Cerebellar nuclear complex (tissue), 1 donor: ENCODE data around the gene SLIT2.

Experiments
- DNase-seq, 2 experiments: peaks; one replicate each; lab custom pipeline; 2025; lab: John Stamatoyannopoulos, UW

The SLIT2 gene

GRCh38 chr4:20251796-20252655, at the start of gene SLIT2:
Gene SLIT2, plus strand, starts transcription at chr4:20251905. Its CDS starts 1,911 bp downstream, at chr4:20253816.
- no peak for DNase-seq

GRCh38 chr4:20203508-20203907, 48.2 kb upstream of the SLIT2 start:
- no peak for DNase-seq

GRCh38 chr4:20217521-20217920, 34.2 kb upstream of the SLIT2 start:
- no peak for DNase-seq

GRCh38 chr4:20217951-20218350, 33.8 kb upstream of the SLIT2 start:
- no peak for DNase-seq

GRCh38 chr4:20219521-20219920, 32.2 kb upstream of the SLIT2 start:
- no peak for DNase-seq

- DNase-seq, result no peak
Observed at GRCh38 chr4:20237894-20238537, 13.7 kb upstream of the SLIT2 start.

- peak in 1 of 2 experiments; percentile 1 for DNase-seq
Observed at GRCh38 chr4:20248155-20248558, 3.5 kb upstream of the SLIT2 start.

- no peak for DNase-seq
Observed at GRCh38 chr4:20249333-20249732, 2.4 kb upstream of the SLIT2 start.

GRCh38 chr4:20251031-20251795, 492 bp upstream of the SLIT2 start:
- DNase-seq, result no peak

- DNase-seq, result no peak
Observed at GRCh38 chr4:20252656-20253282, 1.1 kb downstream of the SLIT2 start.

GRCh38 chr4:20253283-20253734, 1.6 kb downstream of the SLIT2 start:
- DNase-seq, result no peak

- DNase-seq, result no peak
Observed at GRCh38 chr4:20253735-20254409, 2.2 kb downstream of the SLIT2 start.

GRCh38 chr4:20254511-20255250, 3.0 kb downstream of the SLIT2 start:
- DNase-seq, result no peak

- DNase-seq, result no peak
Observed at GRCh38 chr4:20255251-20255586, 3.5 kb downstream of the SLIT2 start.

GRCh38 chr4:20255823-20256222, 4.1 kb downstream of the SLIT2 start:
- no peak for DNase-seq

- DNase-seq, result no peak
Observed at GRCh38 chr4:20256381-20256881, 4.7 kb downstream of the SLIT2 start.

GRCh38 chr4:20259707-20260106, 8.0 kb downstream of the SLIT2 start:
- no peak for DNase-seq

GRCh38 chr4:20260821-20261220, 9.1 kb downstream of the SLIT2 start:
- no peak for DNase-seq

GRCh38 chr4:20262221-20262620, 10.5 kb downstream of the SLIT2 start:
- no peak for DNase-seq

GRCh38 chr4:20264688-20265087, 13.0 kb downstream of the SLIT2 start:
- no peak for DNase-seq

- DNase-seq, result no peak
Observed at GRCh38 chr4:20265726-20266125, 14.0 kb downstream of the SLIT2 start.
